ENCODE data around the gene SIX3. TPM values are rescaled to one million over a fixed set of nuclear protein-coding genes. Genes with fewer than 3 reads are reported as not detected.

SIX3 gene
- total RNA-seq, 1 donor from 2014 or later: not detected

- H3K27me3 Mint-ChIP-seq (ENCODE audit: low read depth): peaks cover 51% of the 10 kb centered on the region
- DNase-seq (ENCODE audit: low read depth, low spot score): no peak
- H3K36me3 Mint-ChIP-seq (ENCODE audit: low read depth): no peaks in the 10 kb centered on the region
- H3K4me1 Mint-ChIP-seq: no peaks in the 10 kb centered on the region
- H3K27ac Mint-ChIP-seq (ENCODE audit: unreplicated experiment): no peak overlapping the region
- TF ChIP-seq, protein P1, sequence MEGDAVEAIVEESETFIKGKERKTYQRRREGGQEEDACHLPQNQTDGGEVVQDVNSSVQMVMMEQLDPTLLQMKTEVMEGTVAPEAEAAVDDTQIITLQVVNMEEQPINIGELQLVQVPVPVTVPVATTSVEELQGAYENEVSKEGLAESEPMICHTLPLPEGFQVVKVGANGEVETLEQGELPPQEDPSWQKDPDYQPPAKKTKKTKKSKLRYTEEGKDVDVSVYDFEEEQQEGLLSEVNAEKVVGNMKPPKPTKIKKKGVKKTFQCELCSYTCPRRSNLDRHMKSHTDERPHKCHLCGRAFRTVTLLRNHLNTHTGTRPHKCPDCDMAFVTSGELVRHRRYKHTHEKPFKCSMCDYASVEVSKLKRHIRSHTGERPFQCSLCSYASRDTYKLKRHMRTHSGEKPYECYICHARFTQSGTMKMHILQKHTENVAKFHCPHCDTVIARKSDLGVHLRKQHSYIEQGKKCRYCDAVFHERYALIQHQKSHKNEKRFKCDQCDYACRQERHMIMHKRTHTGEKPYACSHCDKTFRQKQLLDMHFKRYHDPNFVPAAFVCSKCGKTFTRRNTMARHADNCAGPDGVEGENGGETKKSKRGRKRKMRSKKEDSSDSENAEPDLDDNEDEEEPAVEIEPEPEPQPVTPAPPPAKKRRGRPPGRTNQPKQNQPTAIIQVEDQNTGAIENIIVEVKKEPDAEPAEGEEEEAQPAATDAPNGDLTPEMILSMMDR (conservative IDR thresholded peaks at IDR 0.05): no peak
- H3K4me3 Mint-ChIP-seq: no peak overlapping the region
- H3K9me3 Mint-ChIP-seq: no peaks in the 10 kb centered on the region
These were observed 24.2 kb downstream of the SIX3 start for GRCh38 chr2:44965684-44966083.

DNA sequence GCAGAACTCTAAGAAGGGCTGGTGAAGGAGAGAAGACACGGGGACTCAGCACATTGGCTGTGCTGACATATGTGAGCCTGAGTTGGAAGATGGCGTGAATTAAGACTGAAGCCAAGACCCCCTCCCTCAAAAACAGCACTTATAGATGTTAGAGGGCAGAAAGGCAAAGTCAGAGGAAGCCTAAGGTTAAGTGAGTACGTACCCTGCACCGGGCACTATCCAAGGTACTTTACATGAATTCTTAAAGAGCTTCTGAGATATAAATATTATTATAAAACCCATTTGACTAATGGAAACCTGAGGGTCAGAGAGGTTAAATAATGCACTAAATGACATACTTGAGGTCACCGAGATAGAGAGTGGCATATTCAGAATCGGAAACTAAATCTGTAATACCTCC lies 25.6 kb downstream of the SIX3 start:
- H3K27ac Mint-ChIP-seq (ENCODE audit: unreplicated experiment): no peak overlapping the region
- TF ChIP-seq, protein P1 (conservative IDR thresholded peaks at IDR 0.05): no peak
- H3K9me3 Mint-ChIP-seq: no peaks in the 10 kb centered on the region
- DNase-seq (ENCODE audit: low read depth, low spot score): no peak
- no peaks in the 10 kb centered on the region for H3K36me3 Mint-ChIP-seq (ENCODE audit: low read depth)
- H3K4me3 Mint-ChIP-seq: no peak overlapping the region
- peaks cover 45% of the 10 kb centered on the region for H3K27me3 Mint-ChIP-seq (ENCODE audit: low read depth)
- no peaks in the 10 kb centered on the region for H3K4me1 Mint-ChIP-seq

GRCh38 chr2:44967727-44968432 lies 26.4 kb downstream of the SIX3 start:
- TF ChIP-seq, protein P1 (conservative IDR thresholded peaks at IDR 0.05): no peak
- H3K36me3 Mint-ChIP-seq (ENCODE audit: low read depth): no peaks in the 10 kb centered on the region
- no peaks in the 10 kb centered on the region for H3K9me3 Mint-ChIP-seq
- H3K27me3 Mint-ChIP-seq (ENCODE audit: low read depth): peaks cover 42% of the 10 kb centered on the region
- no peak for DNase-seq (ENCODE audit: low read depth, low spot score)
- no peak overlapping the region for H3K27ac Mint-ChIP-seq (ENCODE audit: unreplicated experiment)
- peaks cover 5% of the 10 kb centered on the region for H3K4me1 Mint-ChIP-seq
- H3K4me3 Mint-ChIP-seq: no peak overlapping the region

GRCh38 chr2:44969936-44970335 lies 28.4 kb downstream of the SIX3 start:
- Mint-ChIP-seq H3K4me1 (peaks cover 10% of the 10 kb centered on the region), H3K27ac (ENCODE audit: unreplicated experiment) (no peak overlapping the region), H3K27me3 (ENCODE audit: low read depth) (peaks cover 25% of the 10 kb centered on the region), H3K9me3 (no peaks in the 10 kb centered on the region), H3K36me3 (ENCODE audit: low read depth) (no peaks in the 10 kb centered on the region), H3K4me3 (no peak overlapping the region)
- no peak for DNase-seq (ENCODE audit: low read depth, low spot score)
- TF ChIP-seq, protein P1 (conservative IDR thresholded peaks at IDR 0.05): no peak

DNA sequence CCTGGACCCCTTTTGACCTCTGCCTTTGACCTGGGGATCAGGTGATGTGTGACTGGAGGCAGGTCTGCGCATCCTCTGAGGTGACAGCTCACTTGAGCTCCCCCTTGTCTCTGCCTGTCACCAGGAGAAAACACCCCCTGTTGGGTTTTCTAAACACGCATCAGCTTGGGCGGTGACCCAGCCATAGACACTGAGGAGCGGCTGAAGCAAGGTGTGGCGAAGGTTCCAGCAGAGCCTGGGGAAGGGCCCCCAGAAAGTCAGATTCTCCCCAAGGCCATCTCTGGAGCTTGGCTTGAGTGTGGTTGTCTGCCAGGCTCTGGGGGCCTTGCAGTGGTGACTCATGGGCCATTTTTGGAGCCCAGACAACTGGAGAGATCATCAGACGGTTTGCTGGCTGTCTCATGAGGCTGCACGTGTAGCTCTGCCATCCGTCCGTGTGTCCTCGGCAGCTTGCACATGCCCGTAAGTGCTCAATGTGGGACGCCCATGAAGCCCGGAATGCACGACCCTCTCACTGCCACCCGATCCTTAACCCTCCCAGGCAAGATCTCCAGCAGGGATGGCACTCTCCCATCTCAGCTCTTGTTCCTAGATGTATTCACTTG lies 29.4 kb downstream of the SIX3 start:
- Mint-ChIP-seq H3K27me3 (ENCODE audit: low read depth) (peaks cover 24% of the 10 kb centered on the region), H3K4me3 (no peak overlapping the region), H3K9me3 (no peaks in the 10 kb centered on the region), H3K36me3 (ENCODE audit: low read depth) (no peaks in the 10 kb centered on the region), H3K27ac (ENCODE audit: unreplicated experiment) (no peak overlapping the region), H3K4me1 (peaks cover 10% of the 10 kb centered on the region)
- TF ChIP-seq, protein P1 (conservative IDR thresholded peaks at IDR 0.05): no peak
- no peak for DNase-seq (ENCODE audit: low read depth, low spot score)
